Trophoblast cell (in vitro differentiated cells and primary cell): ENCODE measurements around the gene SNAP23.

Experiments
- DNase-seq, 2 donors: peaks; one replicate each; pipeline ENCODE4 v3.0.0-alpha.2; 2016
- H2AFZ ChIP-seq: 2 replicates; pipeline ENCODE4 v1.6.1; 2013; ENCODE audit warnings: low read length, moderate library complexity, mild to moderate bottlenecking; ENCODE audit not compliant: insufficient read depth, poor library complexity
- H2AK5ac ChIP-seq: 2 replicates; pipeline ENCODE4 v1.6.1; 2013; ENCODE audit warnings: mild to moderate bottlenecking, low read length
- H2BK120ac ChIP-seq: 2 replicates; pipeline ENCODE4 v1.6.1; 2013; ENCODE audit warnings: low read length, mild to moderate bottlenecking, moderate library complexity; ENCODE audit not compliant: insufficient read depth, poor library complexity
- H2BK12ac ChIP-seq: 2 replicates; pipeline ENCODE4 v1.6.1; 2013; ENCODE audit warnings: mild to moderate bottlenecking, low read length, moderate library complexity
- H2BK5ac ChIP-seq: 2 replicates; pipeline ENCODE4 v1.6.1; 2013; ENCODE audit warnings: low read length, low read depth, moderate library complexity, mild to moderate bottlenecking; ENCODE audit not compliant: poor library complexity
- H3K14ac ChIP-seq: 2 replicates; pipeline ENCODE4 v1.6.1; 2013; ENCODE audit warnings: mild to moderate bottlenecking, low read length
- H3K18ac ChIP-seq: 2 replicates; pipeline ENCODE4 v1.6.1; 2013; ENCODE audit warnings: mild to moderate bottlenecking, low read length
- H3K23ac ChIP-seq: 2 replicates; pipeline ENCODE4 v1.6.1; 2013; ENCODE audit warnings: low read length
- H3K27ac ChIP-seq: 2 replicates; pipeline ENCODE4 v1.5.1; 2013; ENCODE audit warnings: low read depth, mild to moderate bottlenecking, inconsistent platforms, low read length, moderate library complexity
- H3K27me3 ChIP-seq: 2 replicates; pipeline ENCODE4 v1.6.1; 2013; ENCODE audit warnings: inconsistent platforms, mild to moderate bottlenecking, low read length, moderate library complexity; ENCODE audit not compliant: insufficient read depth
- H3K36me3 ChIP-seq, 2 experiments: 1 replicate in 1 of 2; 2 replicates in 1 of 2; pipeline ENCODE4 v1.6.1; 2013; ENCODE audit warnings: low read length in 2 of 2, mild to moderate bottlenecking in 2 of 2, moderate library complexity in 1 of 2; ENCODE audit not compliant: insufficient read depth in 2 of 2, control insufficient read depth in 1 of 2
- H3K4ac ChIP-seq: 2 replicates; pipeline ENCODE4 v1.6.1; 2013; ENCODE audit warnings: low read depth, mild to moderate bottlenecking, low read length, moderate library complexity
- H3K4me1 ChIP-seq, 2 experiments: 1 replicate in 1 of 2; 2 replicates in 1 of 2; pipeline ENCODE4 v1.6.1; 2013; ENCODE audit warnings: low read length in 2 of 2, mild to moderate bottlenecking in 2 of 2, moderate library complexity in 1 of 2; ENCODE audit not compliant: insufficient read depth in 2 of 2, control insufficient read depth in 1 of 2
- H3K4me2 ChIP-seq: 2 replicates; pipeline ENCODE4 v1.6.1; 2013; ENCODE audit warnings: inconsistent platforms, mild to moderate bottlenecking, low read length, moderate library complexity
- H3K4me3 ChIP-seq: 2 replicates; pipeline ENCODE4 v1.5.1; 2013; ENCODE audit warnings: mild to moderate bottlenecking, low read depth, low read length, inconsistent platforms
- H3K79me1 ChIP-seq: one replicate; pipeline ENCODE4 v1.6.1; 2013; ENCODE audit warnings: low read length
- H3K79me2 ChIP-seq: 2 replicates; pipeline ENCODE4 v1.6.1; 2013; ENCODE audit warnings: low read length, mild to moderate bottlenecking; ENCODE audit not compliant: control insufficient read depth, insufficient read depth, poor library complexity
- H3K9ac ChIP-seq: 2 replicates; pipeline ENCODE4 v1.6.1; 2013; ENCODE audit warnings: mild to moderate bottlenecking, low read length
- H3K9me3 ChIP-seq: 2 replicates; pipeline ENCODE4 v1.6.1; 2013; ENCODE audit warnings: low read depth, mild to moderate bottlenecking, control low read depth, inconsistent platforms, low read length; ENCODE audit not compliant: insufficient read depth
- H4K12ac ChIP-seq: 2 replicates; pipeline ENCODE4 v1.6.1; 2013; ENCODE audit warnings: low read depth, mild to moderate bottlenecking, low read length, moderate library complexity
- H4K8ac ChIP-seq: 2 replicates; pipeline ENCODE4 v1.6.1; 2013; ENCODE audit warnings: low read depth, mild to moderate bottlenecking, low read length, moderate library complexity
- H4K91ac ChIP-seq: one replicate; pipeline ENCODE4 v1.6.1; 2013; ENCODE audit warnings: low read depth, mild to moderate bottlenecking, low read length, moderate library complexity
- WGBS: extraction: QIAGEN DNeasy Blood & Tissue Kit; methylation state at CpG from one replicate; pipeline ENCODE4 v1.1.7; 2013; ENCODE audit warnings: missing lambda C conversion rate; ENCODE audit not compliant: insufficient read length, insufficient coverage; ENCODE audit errors: extremely low coverage; 5-methylcytosine and 5-hydroxymethylcytosine counted together

The SNAP23 gene

DNA sequence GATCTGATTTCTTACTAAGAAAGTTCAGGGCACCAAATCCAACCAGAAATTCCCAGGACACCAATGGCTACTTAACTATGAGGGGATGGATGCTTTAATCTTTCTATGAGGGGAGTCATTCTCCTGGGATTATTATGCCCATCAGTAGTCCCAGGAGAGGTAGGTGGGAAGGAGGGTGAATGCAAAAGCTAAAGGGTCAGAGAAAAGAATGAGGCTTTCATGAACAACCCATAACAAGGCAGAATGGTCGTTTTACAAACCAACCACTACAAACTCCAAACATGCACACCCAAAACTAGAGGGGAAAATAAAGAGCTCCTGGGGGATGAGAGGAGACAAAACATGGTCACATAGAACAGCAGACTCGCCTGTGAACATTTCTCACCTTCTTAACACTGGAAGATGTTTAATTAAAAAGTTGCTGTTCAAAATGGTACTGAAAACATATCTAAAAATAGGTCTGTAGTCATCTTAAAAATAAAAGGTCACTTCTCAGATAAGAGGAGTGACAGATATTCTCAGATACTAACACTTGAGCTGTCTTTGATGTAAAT lies 83.6 kb downstream of the SNAP23 start:
- Histone ChIP-seq H2BK12ac (no peak overlapping the region), H4K8ac (no peak overlapping the region), H2BK120ac (no peak overlapping the region), H3K79me1 (peaks cover 2% of the 10 kb centered on the region), H3K4ac (no peak overlapping the region), H4K12ac (no peak overlapping the region), H2AK5ac (no peak overlapping the region), H3K23ac (no peak overlapping the region), H3K36me3 (no peaks in the 10 kb centered on the region), H3K27ac (no peak overlapping the region), H3K4me3 (no peak overlapping the region), H2BK5ac (no peak overlapping the region), H3K18ac (no peak overlapping the region), H3K27me3 (peaks cover 14% of the 10 kb centered on the region), H3K79me2 (no peaks in the 10 kb centered on the region), H3K4me2 (no peak overlapping the region), H3K4me1 (peaks cover 6 to 11% of the 10 kb centered on the region in 2 experiments), H3K14ac (no peak overlapping the region), H3K9ac (no peak overlapping the region), H3K9me3 (no peaks in the 10 kb centered on the region), H2AFZ (no peak overlapping the region), H4K91ac (no peak overlapping the region)
- no peak for DNase-seq
- no CpG with 5 or more reads among the region's 2 CpGs for WGBS

DNA sequence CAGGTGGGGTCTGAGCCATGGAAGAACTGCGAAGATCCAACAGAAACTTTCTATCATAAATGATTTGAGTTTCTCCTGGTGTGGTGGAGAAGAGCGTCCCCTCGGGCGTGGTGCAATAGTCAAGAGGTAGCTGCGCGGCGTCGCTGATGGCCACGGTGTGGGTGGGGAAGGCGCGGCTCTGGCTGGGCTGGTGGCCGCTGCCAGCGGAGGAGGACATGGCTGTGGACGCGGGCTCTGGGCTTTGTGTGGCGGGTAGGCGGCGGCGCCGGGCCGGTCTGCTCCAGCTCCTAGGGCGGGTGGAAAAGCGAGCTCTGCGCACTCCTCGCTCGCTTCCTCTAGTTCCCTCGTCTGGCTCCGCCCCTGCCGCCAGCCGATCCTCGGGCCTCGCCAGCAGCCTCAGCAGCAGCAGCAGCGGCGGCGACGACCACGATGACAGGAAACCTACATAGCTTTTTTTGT lies 85.9 kb downstream of the SNAP23 start:
- H3K79me1 ChIP-seq: no peaks in the 10 kb centered on the region
- H3K27me3 ChIP-seq: peaks cover 7% of the 10 kb centered on the region
- peak overlapping the region; percentile 28 for H3K14ac ChIP-seq
- WGBS: no CpG with 5 or more reads among the region's 37 CpGs
- H2BK120ac ChIP-seq: no peak overlapping the region
- H3K18ac ChIP-seq: no peak overlapping the region
- no peak overlapping the region for H2AK5ac ChIP-seq
- no peak overlapping the region for H2BK12ac ChIP-seq
- peak; percentile 71 to 83 for DNase-seq
- peak overlapping the region; percentile 71 for H4K8ac ChIP-seq
- H3K9me3 ChIP-seq: no peaks in the 10 kb centered on the region
- H3K4me1 ChIP-seq: peaks cover 0 to 3% of the 10 kb centered on the region in 2 experiments
- H3K23ac ChIP-seq: no peak overlapping the region
- H3K4me2 ChIP-seq: peak overlapping the region; percentile 68
- no peak overlapping the region for H4K91ac ChIP-seq
- H3K9ac ChIP-seq: no peak overlapping the region
- H4K12ac ChIP-seq: no peak overlapping the region
- no peak overlapping the region for H2BK5ac ChIP-seq
- H3K79me2 ChIP-seq: no peaks in the 10 kb centered on the region
- H3K4me3 ChIP-seq: peak overlapping the region; percentile 64
- no peak overlapping the region for H3K4ac ChIP-seq
- no peak overlapping the region for H3K27ac ChIP-seq
- peak overlapping the region; percentile 68 for H2AFZ ChIP-seq
- no peaks in the 10 kb centered on the region for H3K36me3 ChIP-seq
